ENCODE measurements around the gene CDC25A. TPM values are rescaled to one million over a fixed set of nuclear protein-coding genes. Genes with fewer than 3 reads are reported as not detected.
A peak's percentile ranks its signal among the peaks of the same experiment; 100 is the strongest.

Gene CDC25A
- total and polyA plus RNA-seq, 2 of the 13 experiments (the other 11 are each of a cell fraction or from before 2014, with no cell fraction given): 7.9 to 45.4 TPM

- intact Hi-C loops (cut with micrococcal nuclease; ENCODE audit: unreplicated experiment): no loop called here
- ATAC-seq (peak; percentile 6; the same call in 1 of the 3 replicates), FAIRE-seq (peak; percentile 43), DNase-seq (ENCODE audit: low spot score) (peak; percentile 70)
- Histone ChIP-seq H4K20me1 (ENCODE audit: insufficient read depth, low read length) (no peaks in the 10 kb centered on the region), H3K27ac (ENCODE audit: extremely low read length, insufficient read depth, low read length) (peak overlapping the region; percentile 11), H3K9me3 (ENCODE audit: low read length) (no peaks in the 10 kb centered on the region), H2AFZ (ENCODE audit: low read length) (peak overlapping the region; percentile 75), H3K4me3 (replicated peaks in 1 of 3; ENCODE audit: insufficient read depth in 1 of 3, low read depth in 2 of 3, low read length in 3 of 3) (peak overlapping the region in 2 of 3 experiments; percentile 25 to 57; a peak in 3 of 6 replicates), H3K4me1 (ENCODE audit: insufficient read depth, low read length) (peaks cover 45% of the 10 kb centered on the region), H3K79me2 (ENCODE audit: insufficient read depth, low read length) (peaks cover 17% of the 10 kb centered on the region), H3K27me3 (ENCODE audit: control insufficient read depth in 1 of 2, insufficient read depth in 2 of 2, low read length in 2 of 2) (no peaks in the 10 kb centered on the region; a peak in 1 of 5 replicates), H3K36me3 (replicated peaks in 1 of 2; ENCODE audit: control insufficient read depth in 1 of 2, insufficient read depth in 2 of 2, low read length in 2 of 2) (peaks cover 0 to 1% of the 10 kb centered on the region in 2 experiments; a peak in 1 of 5 replicates), H3K9ac (ENCODE audit: insufficient read depth, low read depth, low read length) (peak overlapping the region; percentile 45), H3K4me2 (ENCODE audit: low read depth, low read length) (peak overlapping the region; percentile 83)
- 2% methylated on average over 3 of the region's 3 CpGs for WGBS (ENCODE audit: low lambda C conversion rate)
- no TSS peak for BruUV-seq (replicated peaks)
- CTCF ChIA-PET (ENCODE audit: low intra/inter-chr PET ratio, low total read pairs): no interaction called here
- POLR2A ChIA-PET: interaction anchor here (1.0 to 1.4 kb wide), 3 partner anchors 9 to 283 kb away, joined by 3 to 4 read pairs (median 3); partner anchors contain the start of genes CCDC51 and TMA7
- TF ChIP-seq PPARG (CRISPR knock-in tag; conservative IDR thresholded peaks at IDR 0.05) (0 out of 2 replicates have a peak, but pooled peaks have one; percentile 20), SIN3A (IDR thresholded peaks at IDR 0.05; ENCODE audit: borderline replicate concordance, low read depth, low read length) (0 out of 2 replicates have a peak, but pooled peaks have one; percentile 36), MIER2 (CRISPR knock-in tag; IDR thresholded peaks at IDR 0.05) (peak; percentile 33; the same call in 1 of the 2 replicates), MIXL1 (CRISPR knock-in tag; IDR thresholded peaks at IDR 0.05) (0 out of 2 replicates have a peak, but pooled peaks have one; percentile 19), BORCS8-MEF2B (CRISPR knock-in tag; IDR thresholded peaks at IDR 0.05) (no peak), CTCF (CRISPR knock-in tag; IDR thresholded peaks at IDR 0.05) (0 out of 2 replicates have a peak, but pooled peaks have one; percentile 19), ZNF180 (CRISPR knock-in tag; IDR thresholded peaks at IDR 0.05; ENCODE audit: borderline replicate concordance, low read depth) (no peak), HNF4A (CRISPR knock-in tag; IDR thresholded peaks at IDR 0.05) (peak; percentile 76), HNF4G (IDR thresholded peaks at IDR 0.05; ENCODE audit: borderline replicate concordance, low read depth, low read length) (peak; percentile 9; the same call in 1 of the 2 replicates), HNF4G (CRISPR knock-in tag; IDR thresholded peaks at IDR 0.05; ENCODE audit: borderline replicate concordance, low read depth) (no peak), SMAD3 (CRISPR knock-in tag; IDR thresholded peaks at IDR 0.05) (no peak), ZNF792 (CRISPR knock-in tag; IDR thresholded peaks at IDR 0.05) (0 out of 2 replicates have a peak, but pooled peaks have one; percentile 62), THAP11 (CRISPR knock-in tag; IDR thresholded peaks at IDR 0.05) (peak; percentile 44), ZBTB21 (CRISPR knock-in tag; IDR thresholded peaks at IDR 0.05) (peak; percentile 56; the same call in 1 of the 2 replicates), RXRA (CRISPR knock-in tag; IDR thresholded peaks at IDR 0.05) (0 out of 2 replicates have a peak, but pooled peaks have one; percentile 38), ARHGAP35 (CRISPR knock-in tag; IDR thresholded peaks at IDR 0.05; ENCODE audit: borderline replicate concordance) (no peak), SAP130 (CRISPR knock-in tag; IDR thresholded peaks at IDR 0.05; ENCODE audit: low read depth) (peak; percentile 31; the same call in 1 of the 2 replicates), TBX3 (IDR thresholded peaks at IDR 0.05; ENCODE audit: borderline replicate concordance) (no peak), TEAD3 (CRISPR knock-in tag; optimal IDR thresholded peaks at IDR 0.05; ENCODE audit: borderline replicate concordance) (peak; percentile 49), ZNF263 (CRISPR knock-in tag; IDR thresholded peaks at IDR 0.05) (peak; percentile 85), ZNF441 (CRISPR knock-in tag; IDR thresholded peaks at IDR 0.05; ENCODE audit: borderline replicate concordance) (no peak), GATAD2A (CRISPR knock-in tag; IDR thresholded peaks at IDR 0.05) (0 out of 2 replicates have a peak, but pooled peaks have one; percentile 16), ASH2L (IDR thresholded peaks at IDR 0.05; ENCODE audit: insufficient read length, low read depth, low read length) (peak; percentile 59)
- TF ChIP-seq, protein P1, sequence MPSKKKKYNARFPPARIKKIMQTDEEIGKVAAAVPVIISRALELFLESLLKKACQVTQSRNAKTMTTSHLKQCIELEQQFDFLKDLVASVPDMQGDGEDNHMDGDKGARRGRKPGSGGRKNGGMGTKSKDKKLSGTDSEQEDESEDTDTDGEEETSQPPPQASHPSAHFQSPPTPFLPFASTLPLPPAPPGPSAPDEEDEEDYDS (CRISPR knock-in tag; IDR thresholded peaks at IDR 0.05): 0 out of 2 replicates have a peak, but pooled peaks have one; percentile 21
- in situ Hi-C loops (cut with HindIII; ENCODE audit: extremely low pct_ligation_motif_present, low pct_unique_long_range_greater_than_20kb): no loop called here
Observed at GRCh38 chr3:48190911-48191310, 2.7 kb upstream of the CDC25A start.
